GM12865 (cell line): Measurements from ENCODE around the gene DCLK1.

Experiments used
- DNase-seq: peaks from one replicate; pipeline ENCODE4 v3.0.0; 2010; ENCODE audit warnings: low read depth
- H3K4me3 ChIP-seq: 2 replicates; pipeline ENCODE4 v1.5.1; 2011; ENCODE audit warnings: mild to moderate bottlenecking, low read depth, low read length, control low read depth
- TF ChIP-seq, protein P1 (sequence below): IDR thresholded peaks from 2 replicates; pipeline ENCODE4 v1.5.1; 2011; ENCODE audit warnings: low read length, control low read depth, low read depth, inconsistent platforms; ENCODE audit not compliant: insufficient read depth; ENCODE audit errors: missing control alignments

DCLK1 gene

GRCh38 chr13:35858665-35859064 lies 272.5 kb downstream of the DCLK1 start:
- TF ChIP-seq, protein P1, sequence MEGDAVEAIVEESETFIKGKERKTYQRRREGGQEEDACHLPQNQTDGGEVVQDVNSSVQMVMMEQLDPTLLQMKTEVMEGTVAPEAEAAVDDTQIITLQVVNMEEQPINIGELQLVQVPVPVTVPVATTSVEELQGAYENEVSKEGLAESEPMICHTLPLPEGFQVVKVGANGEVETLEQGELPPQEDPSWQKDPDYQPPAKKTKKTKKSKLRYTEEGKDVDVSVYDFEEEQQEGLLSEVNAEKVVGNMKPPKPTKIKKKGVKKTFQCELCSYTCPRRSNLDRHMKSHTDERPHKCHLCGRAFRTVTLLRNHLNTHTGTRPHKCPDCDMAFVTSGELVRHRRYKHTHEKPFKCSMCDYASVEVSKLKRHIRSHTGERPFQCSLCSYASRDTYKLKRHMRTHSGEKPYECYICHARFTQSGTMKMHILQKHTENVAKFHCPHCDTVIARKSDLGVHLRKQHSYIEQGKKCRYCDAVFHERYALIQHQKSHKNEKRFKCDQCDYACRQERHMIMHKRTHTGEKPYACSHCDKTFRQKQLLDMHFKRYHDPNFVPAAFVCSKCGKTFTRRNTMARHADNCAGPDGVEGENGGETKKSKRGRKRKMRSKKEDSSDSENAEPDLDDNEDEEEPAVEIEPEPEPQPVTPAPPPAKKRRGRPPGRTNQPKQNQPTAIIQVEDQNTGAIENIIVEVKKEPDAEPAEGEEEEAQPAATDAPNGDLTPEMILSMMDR, result no peak
- no peak overlapping the region for H3K4me3 ChIP-seq
- no peak for DNase-seq

DNA sequence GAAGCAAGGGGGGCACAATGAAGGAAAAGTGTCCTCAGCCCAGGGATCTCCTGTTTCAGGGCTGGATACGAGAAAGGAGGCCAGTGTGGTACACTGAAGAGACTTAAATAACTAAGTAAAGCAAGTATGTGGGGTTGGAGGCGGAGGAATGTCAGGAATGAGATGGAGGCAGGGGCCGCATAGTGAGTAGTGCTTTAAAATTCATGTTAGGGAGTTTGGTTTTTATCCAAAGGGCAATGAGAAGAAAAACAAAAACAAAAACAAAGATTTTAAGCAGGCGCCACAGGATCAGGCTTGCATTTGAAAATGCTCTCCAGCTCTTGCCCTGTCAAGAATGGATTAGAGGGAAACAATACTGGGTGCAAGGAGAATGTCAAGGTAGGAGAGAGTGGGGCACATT lies 273.4 kb downstream of the DCLK1 start:
- DNase-seq, result no peak
- TF ChIP-seq, protein P1, result no peak
- no peak overlapping the region for H3K4me3 ChIP-seq

DNA sequence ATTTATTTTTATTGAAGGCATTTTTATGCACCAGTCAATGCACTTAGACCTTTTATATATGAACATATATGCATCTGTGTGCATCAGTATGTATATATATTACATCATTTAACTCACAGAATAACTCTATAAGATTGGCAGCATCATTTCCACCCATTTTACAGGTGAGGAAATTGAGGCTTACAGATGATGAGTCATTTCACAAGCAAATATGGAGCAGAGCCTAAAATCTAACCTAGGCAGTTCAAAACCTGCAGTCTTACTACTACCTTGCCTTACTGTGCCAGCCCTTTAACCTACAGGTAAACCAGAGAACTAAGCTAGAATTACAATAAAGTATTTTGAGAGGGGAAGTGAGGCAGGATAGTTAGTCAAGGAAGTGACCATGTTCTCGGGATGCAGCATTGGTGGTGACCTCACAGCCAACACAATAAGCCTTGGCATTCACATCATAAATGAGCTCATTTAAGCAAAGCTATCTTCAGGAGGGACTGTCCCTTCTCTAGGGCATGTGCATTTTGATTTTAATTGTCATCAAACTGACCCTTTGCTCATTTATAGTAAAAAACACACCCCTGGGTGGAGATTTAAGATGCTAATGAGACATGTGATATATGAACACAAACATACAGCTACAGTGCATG lies 274.3 kb downstream of the DCLK1 start:
- DNase-seq, result no peak
- TF ChIP-seq, protein P1, result no peak
- H3K4me3 ChIP-seq, result no peak overlapping the region

GRCh38 chr13:35856084-35856483 lies 275.1 kb downstream of the DCLK1 start:
- TF ChIP-seq, protein P1, result no peak
- DNase-seq, result no peak
- H3K4me3 ChIP-seq, result no peak overlapping the region

DNA sequence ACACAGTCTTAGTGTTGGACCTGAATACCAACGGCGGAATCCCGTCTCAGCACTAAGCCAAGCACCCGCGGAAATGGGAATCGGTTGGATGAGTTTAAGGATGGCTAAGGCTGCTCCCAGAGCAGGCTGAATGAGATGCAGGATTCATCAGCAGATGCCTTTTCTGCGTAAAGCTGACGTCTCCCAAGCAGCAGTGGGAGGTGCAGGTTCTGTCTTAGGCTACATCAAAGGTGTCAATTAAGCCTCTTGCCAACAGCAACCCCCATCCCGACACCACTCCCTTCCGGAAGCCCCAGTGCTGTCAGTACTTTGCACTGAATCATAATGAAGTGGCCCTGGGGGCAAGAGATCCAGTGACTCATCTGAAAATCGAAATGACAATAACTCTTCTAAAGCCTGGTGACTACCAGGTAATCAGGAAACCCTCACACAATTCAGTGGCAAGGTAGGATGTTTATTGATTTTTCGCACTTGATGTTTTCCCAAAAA lies 275.6 kb downstream of the DCLK1 start:
- H3K4me3 ChIP-seq, result no peak overlapping the region
- no peak for DNase-seq
- TF ChIP-seq, protein P1, result no peak

DNA sequence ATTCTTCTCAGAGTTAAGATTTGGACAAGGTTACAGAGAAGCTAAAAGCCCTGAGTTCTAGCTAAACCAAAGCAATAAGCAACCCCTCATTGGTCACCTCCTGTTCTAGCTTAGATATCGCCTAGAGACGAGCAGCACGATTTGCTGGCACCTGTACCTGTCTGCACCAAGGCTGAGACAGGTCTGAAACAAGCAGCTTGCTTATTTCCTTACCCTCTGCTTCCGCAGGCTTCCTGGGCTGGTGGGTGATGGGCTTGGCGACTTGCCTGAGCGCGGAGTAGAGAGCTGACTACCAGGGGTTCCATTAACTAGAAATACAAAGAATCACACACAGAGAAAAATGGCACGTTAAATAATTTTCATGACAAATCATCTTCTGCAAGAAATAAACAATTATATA lies 276.9 kb downstream of the DCLK1 start:
- TF ChIP-seq, protein P1, result no peak
- H3K4me3 ChIP-seq, result no peak overlapping the region
- DNase-seq, result no peak

GRCh38 chr13:35851881-35852280 lies 279.3 kb downstream of the DCLK1 start:
- no peak overlapping the region for H3K4me3 ChIP-seq
- TF ChIP-seq, protein P1, result no peak
- no peak for DNase-seq
